ENCODE measurements around the gene INO80B. TPM values are rescaled to one million over a fixed set of nuclear protein-coding genes. Genes with fewer than 3 reads are reported as not detected.

INO80B gene
- polyA plus RNA-seq, 1 donor (not counting 4 experiments of a cell fraction or from before 2014, with no cell fraction given), result 18.8 TPM

DNA sequence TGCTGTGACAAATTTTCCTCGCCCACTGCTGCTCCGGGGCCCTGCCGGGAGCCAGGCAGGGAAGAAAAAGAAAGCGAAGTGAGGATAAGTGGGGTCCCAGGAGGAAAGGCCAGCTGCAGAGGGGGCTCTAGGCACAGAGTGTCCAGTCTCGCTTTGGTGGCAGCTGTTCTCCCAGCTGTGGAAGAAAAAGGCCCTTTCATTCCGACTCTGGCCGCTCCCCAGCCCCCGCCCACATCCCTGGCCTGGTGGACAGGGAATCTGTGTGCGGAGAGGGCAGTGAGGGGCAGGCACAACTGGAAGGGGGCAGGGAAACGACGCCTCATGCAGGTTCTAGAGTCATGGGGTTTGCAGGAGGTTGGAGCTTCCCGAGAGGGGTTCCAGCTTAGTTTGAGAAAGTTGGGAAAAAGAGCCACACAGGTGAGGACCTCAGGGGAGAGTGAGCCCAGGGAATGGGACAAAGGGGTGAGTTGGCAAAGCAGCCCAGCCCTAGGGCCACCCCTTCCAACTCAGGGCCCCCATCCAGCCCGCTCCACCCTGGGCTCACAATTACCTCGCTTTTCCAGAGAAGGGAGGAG is 15.0 kb upstream of the INO80B start:
- dilution Hi-C loops (cut with MboI; ENCODE audit: extremely low pct_ligation_motif_present, low sequenced_read_pairs), result no loop called here
- H3K4me2 ChIP-seq (ENCODE audit: control insufficient read depth, extremely low read depth, insufficient read depth, low read depth, low read length), result peak overlapping the region; percentile 84
- no peak for DNase-seq (ENCODE audit: low read depth, low spot score)
- peaks cover 70% of the 10 kb centered on the region for H3K79me2 ChIP-seq (ENCODE audit: control insufficient read depth, insufficient read depth, low read length)
- peak overlapping the region; percentile 93 for H3K27ac ChIP-seq (ENCODE audit: control insufficient read depth, insufficient read depth, low read length)
- peak overlapping the region; percentile 98 for H3K9ac ChIP-seq (ENCODE audit: control insufficient read depth, extremely low read depth, insufficient read depth, low read length)
- TF ChIP-seq, protein P1, sequence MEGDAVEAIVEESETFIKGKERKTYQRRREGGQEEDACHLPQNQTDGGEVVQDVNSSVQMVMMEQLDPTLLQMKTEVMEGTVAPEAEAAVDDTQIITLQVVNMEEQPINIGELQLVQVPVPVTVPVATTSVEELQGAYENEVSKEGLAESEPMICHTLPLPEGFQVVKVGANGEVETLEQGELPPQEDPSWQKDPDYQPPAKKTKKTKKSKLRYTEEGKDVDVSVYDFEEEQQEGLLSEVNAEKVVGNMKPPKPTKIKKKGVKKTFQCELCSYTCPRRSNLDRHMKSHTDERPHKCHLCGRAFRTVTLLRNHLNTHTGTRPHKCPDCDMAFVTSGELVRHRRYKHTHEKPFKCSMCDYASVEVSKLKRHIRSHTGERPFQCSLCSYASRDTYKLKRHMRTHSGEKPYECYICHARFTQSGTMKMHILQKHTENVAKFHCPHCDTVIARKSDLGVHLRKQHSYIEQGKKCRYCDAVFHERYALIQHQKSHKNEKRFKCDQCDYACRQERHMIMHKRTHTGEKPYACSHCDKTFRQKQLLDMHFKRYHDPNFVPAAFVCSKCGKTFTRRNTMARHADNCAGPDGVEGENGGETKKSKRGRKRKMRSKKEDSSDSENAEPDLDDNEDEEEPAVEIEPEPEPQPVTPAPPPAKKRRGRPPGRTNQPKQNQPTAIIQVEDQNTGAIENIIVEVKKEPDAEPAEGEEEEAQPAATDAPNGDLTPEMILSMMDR (optimal IDR thresholded peaks at IDR 0.05 in 1 of 3, IDR thresholded peaks at IDR 0.05 in 1 of 3, conservative IDR thresholded peaks at IDR 0.05 in 1 of 3; ENCODE audit: extremely low read depth in 1 of 3, insufficient read depth in 2 of 3, low read length in 3 of 3), result no peak
- peak overlapping the region; percentile 74 to 98 (median 78) for H3K4me3 ChIP-seq (ENCODE audit: control insufficient read depth in 2 of 3, extremely low read depth in 1 of 3, insufficient read depth in 2 of 3, low read depth in 1 of 3, low read length in 3 of 3)
- peaks cover 23% of the 10 kb centered on the region for H4K20me1 ChIP-seq (ENCODE audit: control insufficient read depth, extremely low read depth, insufficient read depth, low read length)
- no peak overlapping the region for H2AFZ ChIP-seq (ENCODE audit: control insufficient read depth, low read length)
- no peaks in the 10 kb centered on the region for H3K9me3 ChIP-seq (ENCODE audit: control insufficient read depth, low read depth, low read length)
- H3K27me3 ChIP-seq (ENCODE audit: control insufficient read depth, extremely low read depth, insufficient read depth, low read length), result no peaks in the 10 kb centered on the region
- FAIRE-seq, result no peak
- peaks cover 8% of the 10 kb centered on the region for H3K9me1 ChIP-seq (ENCODE audit: control insufficient read depth, extremely low read depth, insufficient read depth, low read length)
- peaks cover 35% of the 10 kb centered on the region for H3K4me1 ChIP-seq (ENCODE audit: control insufficient read depth, extremely low read depth, insufficient read depth, low read length)
- H3K36me3 ChIP-seq (ENCODE audit: control insufficient read depth in 2 of 2, extremely low read depth in 1 of 2, insufficient read depth in 2 of 2, low read length in 2 of 2), result peaks cover 14 to 42% of the 10 kb centered on the region in 2 experiments

DNA sequence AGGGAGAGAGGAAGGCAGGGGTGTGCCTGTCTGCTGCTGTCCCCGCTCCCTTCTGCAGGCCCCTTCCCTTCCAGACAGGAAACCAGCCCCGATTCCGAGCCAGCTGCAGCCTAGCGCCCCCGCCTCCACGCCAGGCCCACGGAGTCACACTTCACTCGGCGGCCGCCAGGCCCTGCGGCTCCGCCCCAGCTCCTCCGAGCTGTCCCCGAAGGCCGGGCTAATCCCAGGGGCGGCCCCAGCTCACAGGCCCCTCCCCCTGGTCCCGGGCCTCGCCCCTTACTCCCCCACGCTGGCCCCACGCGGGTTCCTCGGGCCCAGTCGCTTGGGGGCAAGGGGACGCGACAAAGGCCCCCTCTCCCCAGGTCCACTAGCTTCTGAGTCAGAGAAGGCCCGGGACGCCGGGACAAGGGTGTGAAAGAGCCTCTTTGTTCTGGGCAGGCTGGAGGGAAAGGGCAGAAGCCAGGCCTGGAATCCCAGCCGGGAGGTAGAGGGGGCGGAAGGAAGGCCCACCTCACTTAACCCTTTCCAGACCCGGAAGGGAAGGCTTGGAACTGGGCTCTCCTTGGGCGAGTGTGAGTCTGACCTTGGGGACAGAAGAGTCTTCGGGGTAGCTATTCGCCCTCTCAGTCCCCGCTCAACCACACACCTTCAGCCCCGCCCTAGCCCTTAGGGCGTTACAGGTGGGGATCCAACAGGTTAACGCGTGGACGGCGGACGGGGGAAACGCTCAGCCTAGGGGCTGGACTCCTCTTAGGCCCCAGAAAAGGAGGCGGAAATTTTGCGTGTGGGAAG is 14.3 kb upstream of the INO80B start:
- peak overlapping the region; percentile 74 to 98 (median 78) for H3K4me3 ChIP-seq (ENCODE audit: control insufficient read depth in 2 of 3, extremely low read depth in 1 of 3, insufficient read depth in 2 of 3, low read depth in 1 of 3, low read length in 3 of 3)
- peak overlapping the region; percentile 84 for H3K4me2 ChIP-seq (ENCODE audit: control insufficient read depth, extremely low read depth, insufficient read depth, low read depth, low read length)
- peak overlapping the region; percentile 37 for H2AFZ ChIP-seq (ENCODE audit: control insufficient read depth, low read length)
- peak overlapping the region; percentile 93 for H3K27ac ChIP-seq (ENCODE audit: control insufficient read depth, insufficient read depth, low read length)
- H4K20me1 ChIP-seq (ENCODE audit: control insufficient read depth, extremely low read depth, insufficient read depth, low read length), result peaks cover 16% of the 10 kb centered on the region
- H3K36me3 ChIP-seq (ENCODE audit: control insufficient read depth in 2 of 2, extremely low read depth in 1 of 2, insufficient read depth in 2 of 2, low read length in 2 of 2), result peaks cover 13 to 35% of the 10 kb centered on the region in 2 experiments
- no peaks in the 10 kb centered on the region for H3K9me3 ChIP-seq (ENCODE audit: control insufficient read depth, low read depth, low read length)
- H3K9ac ChIP-seq (ENCODE audit: control insufficient read depth, extremely low read depth, insufficient read depth, low read length), result peak overlapping the region; percentile 98
- H3K4me1 ChIP-seq (ENCODE audit: control insufficient read depth, extremely low read depth, insufficient read depth, low read length), result peaks cover 34% of the 10 kb centered on the region
- dilution Hi-C loops (cut with MboI; ENCODE audit: extremely low pct_ligation_motif_present, low sequenced_read_pairs), result no loop called here
- no peaks in the 10 kb centered on the region for H3K27me3 ChIP-seq (ENCODE audit: control insufficient read depth, extremely low read depth, insufficient read depth, low read length)
- TF ChIP-seq, protein P1 (optimal IDR thresholded peaks at IDR 0.05 in 1 of 3, IDR thresholded peaks at IDR 0.05 in 1 of 3, conservative IDR thresholded peaks at IDR 0.05 in 1 of 3; ENCODE audit: extremely low read depth in 1 of 3, insufficient read depth in 2 of 3, low read length in 3 of 3), result peak in 2 of 3 experiments; percentile 13 to 28
- TF ChIP-seq EZH2 (IDR thresholded peaks at IDR 0.05; ENCODE audit: low read length), result no peak
- peaks cover 63% of the 10 kb centered on the region for H3K79me2 ChIP-seq (ENCODE audit: control insufficient read depth, insufficient read depth, low read length)
- peaks cover 4% of the 10 kb centered on the region for H3K9me1 ChIP-seq (ENCODE audit: control insufficient read depth, extremely low read depth, insufficient read depth, low read length)
- no peak for FAIRE-seq
- no peak for DNase-seq (ENCODE audit: low read depth, low spot score)

Measured in keratinocyte (primary cell).